ENCODE data around the gene GABBR2.

The GABBR2 gene

DNA sequence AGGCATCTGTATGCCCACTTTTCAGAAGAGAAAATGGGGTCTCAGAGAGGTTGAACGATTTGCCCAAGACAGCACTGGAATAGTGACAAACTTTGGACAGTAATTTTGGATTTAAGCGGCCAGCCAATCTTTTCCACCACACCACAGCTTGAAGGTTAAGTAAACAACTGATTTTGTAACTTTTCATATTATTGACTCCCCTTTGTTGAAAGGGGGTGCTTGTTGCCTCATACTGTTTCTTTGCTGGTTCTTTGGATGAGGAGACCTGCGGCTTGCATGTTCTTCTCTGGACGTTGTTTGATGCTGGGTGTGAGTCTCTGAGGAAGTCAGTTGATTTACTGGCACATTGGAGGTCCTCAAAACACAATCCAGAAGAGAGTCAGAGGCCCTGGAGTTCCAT is 11.7 kb upstream of the GABBR2 start:
- no peak for DNase-seq

- DNase-seq: no peak
Observed at GRCh38 chr9:98719055-98719454, 10.3 kb upstream of the GABBR2 start.

DNA sequence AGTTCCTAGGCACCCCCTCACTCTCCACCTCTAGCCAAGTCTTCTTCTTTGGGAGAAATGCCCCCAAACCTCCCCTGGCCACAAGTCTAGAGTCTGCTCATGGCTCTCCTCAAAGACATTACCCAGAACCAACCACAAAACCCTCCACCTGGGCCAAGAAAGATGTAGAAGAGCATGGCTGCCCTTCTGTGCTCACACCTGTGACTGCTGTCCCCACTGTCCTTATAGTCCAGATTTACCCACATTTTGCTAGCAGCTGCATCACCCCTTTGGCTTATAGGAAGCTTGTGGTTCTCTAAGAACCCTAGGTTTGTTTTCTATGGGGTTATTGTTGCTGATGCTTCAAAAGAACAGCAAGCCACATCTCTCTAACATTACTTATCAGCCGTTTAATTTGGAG is 6.1 kb upstream of the GABBR2 start:
- DNase-seq: no peak

GRCh38 chr9:98712987-98713386 is 4.3 kb upstream of the GABBR2 start:
- no peak for DNase-seq

DNA sequence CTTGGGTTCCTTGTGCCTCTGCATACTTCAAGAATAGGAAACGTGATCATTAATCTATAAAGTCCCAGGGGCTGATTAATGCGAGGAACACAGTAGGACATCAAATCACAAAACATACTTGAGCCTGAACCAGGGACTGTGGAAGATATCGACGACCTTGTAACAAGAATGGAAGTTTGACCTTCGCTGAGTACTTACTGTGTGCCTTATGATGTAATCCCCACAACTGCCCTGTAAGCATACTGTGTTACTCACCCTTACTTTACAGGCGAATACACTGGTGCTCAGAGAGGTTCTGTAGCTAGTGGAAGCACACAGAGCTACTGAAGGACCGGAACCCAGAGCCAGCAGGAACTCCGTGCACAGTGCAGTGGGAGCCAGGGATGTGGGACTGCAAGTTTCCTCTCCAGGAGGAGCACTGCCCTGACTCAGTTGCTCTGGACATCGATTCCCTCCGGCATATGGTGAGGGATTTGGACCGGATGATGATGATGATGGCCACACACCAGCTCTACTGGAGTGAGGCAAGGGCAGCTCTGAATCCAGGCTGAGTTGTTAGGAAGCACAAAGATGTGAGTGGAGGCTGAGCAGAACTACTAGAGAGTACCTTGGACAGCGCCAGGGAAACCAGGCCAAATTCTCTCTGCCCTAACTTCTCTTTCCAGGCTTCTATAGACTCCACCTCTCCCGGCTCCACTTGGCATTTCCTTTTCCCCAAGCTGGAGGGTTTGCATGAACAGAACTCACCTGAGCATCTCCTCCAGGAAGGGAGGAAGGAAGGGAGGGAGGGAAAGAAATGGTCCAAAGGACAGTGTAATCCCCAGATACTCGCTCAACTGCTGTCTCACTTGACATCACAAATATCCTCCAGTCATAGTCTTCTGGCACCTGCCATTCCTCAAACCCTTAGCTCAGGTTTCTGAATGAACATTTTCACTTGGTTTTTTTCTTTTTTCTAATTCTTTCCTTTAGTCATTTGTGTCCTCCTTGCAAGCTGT is 1.5 kb upstream of the GABBR2 start:
- peak in 1 of 2 experiments; percentile 3 for DNase-seq

DNA sequence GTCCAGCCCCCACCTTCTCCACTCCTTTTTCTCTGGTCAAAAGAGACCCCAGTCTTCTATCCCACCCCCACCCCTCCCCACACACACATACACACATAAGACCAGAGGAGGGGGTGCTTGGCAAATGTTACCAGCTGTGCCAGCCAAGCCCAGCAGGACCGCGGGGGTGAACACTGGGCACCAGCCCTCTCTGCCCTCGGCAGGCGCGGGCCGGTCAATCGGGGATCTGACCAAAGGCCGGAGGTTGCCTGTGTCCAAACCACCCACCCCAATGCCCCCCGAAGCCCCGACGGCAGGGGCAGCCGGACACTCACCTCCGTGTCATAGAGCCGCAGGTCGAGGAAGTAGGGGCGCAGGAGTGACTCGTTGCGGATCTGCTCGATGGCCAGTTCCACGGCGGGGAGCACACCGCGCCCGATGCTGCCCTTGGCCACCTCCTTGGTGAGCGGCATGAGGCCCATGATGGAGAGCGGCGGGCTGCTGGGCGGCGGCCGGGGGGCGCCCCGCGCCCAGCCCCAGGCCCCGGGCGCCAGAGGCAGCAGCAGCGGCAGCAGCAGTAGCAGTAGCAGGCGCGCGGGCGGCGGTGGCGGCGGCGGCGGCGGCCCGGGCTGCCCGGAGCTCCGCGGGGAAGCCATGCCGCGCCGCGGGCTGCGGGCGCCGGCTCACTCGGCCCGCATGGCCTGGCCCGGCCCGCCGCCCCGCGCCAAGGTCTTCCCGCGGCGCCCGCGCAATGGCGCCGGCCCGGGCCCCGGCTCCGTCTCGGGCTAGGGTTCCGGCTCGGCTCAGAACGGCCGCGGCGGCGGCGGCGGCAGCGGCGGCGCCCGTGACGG is 417 bp downstream of the GABBR2 start:
- no peak for DNase-seq

GRCh38 chr9:98707166-98708102 is 1.3 kb downstream of the GABBR2 start:
- DNase-seq: no peak

- DNase-seq: no peak
Observed at GRCh38 chr9:98706651-98707165, 2.0 kb downstream of the GABBR2 start.

DNA sequence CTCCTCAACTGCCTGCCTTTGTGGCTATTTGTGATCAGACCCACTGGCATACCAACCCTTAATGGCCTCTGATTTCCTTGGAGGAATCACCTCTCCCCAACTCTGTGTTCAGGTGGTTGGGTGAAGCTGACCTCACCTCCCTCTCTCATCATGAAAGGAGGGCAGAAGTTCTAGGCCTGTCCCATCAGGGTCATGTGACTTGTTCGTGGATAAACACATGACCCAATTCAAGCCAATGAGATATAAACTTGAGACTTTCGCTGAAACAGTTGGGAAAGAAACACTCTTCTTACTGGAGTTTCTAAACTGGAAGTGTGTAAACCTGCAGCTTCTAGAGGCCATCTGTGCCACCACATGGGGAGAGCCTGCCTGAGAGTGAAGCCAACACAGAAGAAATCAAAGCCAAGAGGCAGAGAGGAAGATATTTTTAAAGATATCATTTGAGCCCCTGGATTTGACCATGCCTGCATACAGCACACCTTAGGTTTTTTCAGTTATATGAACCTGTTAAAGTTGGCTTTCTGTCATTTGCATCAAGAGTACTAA is 5.8 kb downstream of the GABBR2 start:
- no peak for DNase-seq

GRCh38 chr9:98702340-98702739 is 6.4 kb downstream of the GABBR2 start:
- no peak for DNase-seq

DNA sequence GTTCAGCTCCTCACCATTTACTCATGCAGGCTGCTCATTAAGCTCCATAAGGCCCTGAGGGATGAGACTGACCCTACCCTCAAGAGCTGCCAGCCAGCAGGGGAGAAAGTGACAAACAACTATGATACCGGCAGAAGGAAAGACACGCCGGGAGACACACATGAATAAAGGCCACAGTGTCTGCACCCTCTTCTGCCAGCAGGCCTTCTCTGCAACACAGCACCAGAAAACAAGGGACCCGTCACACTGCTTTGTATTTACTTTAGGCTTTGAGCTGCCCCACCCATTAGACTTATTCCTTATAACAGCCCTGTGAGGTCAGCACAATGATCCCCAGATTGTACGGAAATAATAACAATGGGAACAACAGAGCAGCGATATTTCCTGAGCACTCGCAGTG is 7.2 kb downstream of the GABBR2 start:
- no peak for DNase-seq

DNA sequence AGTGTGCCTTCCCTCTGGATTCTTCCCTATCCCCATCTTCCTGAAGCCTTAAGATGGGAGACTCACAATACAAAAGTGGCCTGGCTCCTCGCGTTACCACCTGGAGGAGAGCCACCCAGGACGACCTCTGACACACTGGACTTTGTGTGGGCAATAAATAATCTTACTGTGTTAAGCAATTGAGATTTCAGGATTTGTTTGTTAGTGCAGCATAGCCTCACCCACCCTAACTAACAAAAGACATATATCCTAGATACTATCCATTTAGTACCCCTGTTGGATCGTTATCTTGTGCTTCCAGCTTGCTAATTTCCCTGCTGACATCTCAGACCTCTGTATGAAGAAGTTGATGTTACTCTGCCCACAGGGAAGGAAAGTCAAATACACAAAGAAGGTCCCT is 7.9 kb downstream of the GABBR2 start:
- no peak for DNase-seq

GRCh38 chr9:98698856-98699255 is 9.9 kb downstream of the GABBR2 start:
- DNase-seq: no peak

DNA sequence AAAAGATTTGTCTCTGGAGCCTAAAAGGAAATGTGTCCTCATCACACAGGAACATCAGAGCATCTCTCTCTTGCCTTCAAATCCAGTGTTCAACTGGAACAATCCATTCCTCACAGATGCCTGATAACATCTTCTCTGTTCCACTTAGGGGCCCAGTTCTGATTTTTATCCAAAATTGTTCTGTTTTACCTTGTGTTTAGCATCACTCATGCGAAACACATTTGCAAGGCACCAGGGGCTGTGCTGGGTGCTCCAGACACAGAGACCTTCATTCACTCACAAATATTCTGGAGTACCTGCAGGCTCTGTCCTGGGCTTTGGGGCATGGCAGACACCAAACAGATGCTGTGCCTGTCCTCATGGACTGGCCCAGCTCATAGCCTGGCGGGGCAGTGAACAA is 13.8 kb downstream of the GABBR2 start:
- DNase-seq: no peak

DNA sequence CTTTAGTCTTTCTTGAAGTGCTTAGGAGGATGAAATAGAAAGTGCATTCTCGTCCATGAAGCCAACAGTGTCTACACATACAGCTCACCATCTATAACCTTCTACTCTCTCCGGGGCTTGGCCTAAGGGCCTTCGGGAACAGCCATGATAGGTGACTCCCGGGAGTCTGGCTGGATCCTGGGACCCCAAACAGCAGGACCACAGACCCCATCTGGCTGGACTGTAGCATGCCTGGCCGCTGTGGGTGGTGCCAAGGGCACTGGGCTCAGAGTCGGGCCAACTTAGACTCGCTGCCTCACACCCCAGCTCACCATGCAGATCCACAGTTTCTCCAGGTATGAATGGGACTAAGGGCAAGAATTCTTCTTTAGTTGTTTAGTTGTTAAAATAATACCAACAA is 16.3 kb downstream of the GABBR2 start:
- DNase-seq: no peak

GRCh38 chr9:98691890-98692289 is 16.8 kb downstream of the GABBR2 start:
- no peak for DNase-seq

DNA sequence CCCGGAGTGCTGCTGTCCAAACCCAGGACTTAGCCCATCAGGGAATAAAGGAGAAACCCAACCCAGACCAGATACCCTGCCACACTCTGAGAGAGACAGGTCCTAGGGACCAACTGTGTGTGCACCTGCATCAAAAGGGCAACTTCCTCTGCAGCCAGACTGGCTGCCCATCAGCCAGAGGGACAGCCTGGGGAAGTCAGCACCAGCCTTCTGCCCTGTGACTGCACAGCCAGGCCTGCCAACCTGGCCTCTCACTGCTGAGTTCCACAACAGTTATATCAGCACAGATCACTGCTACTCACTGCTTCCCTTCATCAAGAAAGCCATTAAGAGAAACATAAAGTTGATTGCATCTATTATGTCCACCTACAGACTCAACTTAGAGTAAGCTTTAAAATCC is 18.0 kb downstream of the GABBR2 start:
- no peak for DNase-seq

GRCh38 chr9:98688710-98689495 is 19.8 kb downstream of the GABBR2 start:
- DNase-seq: no peak

DNA sequence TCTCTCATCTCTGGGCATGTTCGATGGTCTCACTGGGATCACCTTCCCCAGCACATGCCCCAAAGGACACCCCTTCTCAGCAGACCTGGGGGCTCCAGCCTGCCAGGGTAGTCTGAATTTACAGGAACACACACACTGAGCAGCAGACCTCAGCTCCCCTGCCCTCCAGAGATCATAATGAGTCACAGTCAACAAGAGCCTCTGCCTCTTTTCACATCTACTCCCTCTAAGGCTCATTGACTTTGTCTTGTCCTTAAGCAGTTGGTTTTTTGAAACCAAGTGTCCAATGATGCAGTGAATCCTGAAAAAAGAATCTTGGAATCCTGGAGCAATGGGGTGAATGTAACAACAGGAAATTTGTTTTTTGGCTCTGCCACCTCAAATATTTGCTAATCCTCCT is 20.8 kb downstream of the GABBR2 start:
- DNase-seq: no peak

GRCh38 chr9:98686961-98687855 is 21.5 kb downstream of the GABBR2 start:
- no peak for DNase-seq
